ENCODE measurements around the gene TNRC6A.
"Not testable (repeated sequence)": the region's sequence is repeated elsewhere in the genome, so short reads cannot be mapped to it uniquely, and the experiment has no call there.

The TNRC6A gene

GRCh38 chr16:24845726-24846547 is 116.5 kb downstream of the TNRC6A start, which contains the start of gene SLC5A11:
Gene SLC5A11, plus strand, starts transcription at chr16:24845963. Its CDS starts 12,681 bp downstream, at chr16:24858644.
- no peak for DNase-seq (ENCODE audit: low spot score)

- DNase-seq (ENCODE audit: low spot score), result no peak
Measured at GRCh38 chr16:24846548-24847357, 117.3 kb downstream of the TNRC6A start.

- DNase-seq (ENCODE audit: low spot score), result no peak
Measured at GRCh38 chr16:24847358-24847664, 117.9 kb downstream of the TNRC6A start.

GRCh38 chr16:24848065-24848464 is 118.6 kb downstream of the TNRC6A start:
- DNase-seq (ENCODE audit: low spot score), result no peak

GRCh38 chr16:24849641-24850040 is 120.2 kb downstream of the TNRC6A start:
- DNase-seq (ENCODE audit: low spot score), result no peak

GRCh38 chr16:24850289-24850938 is 121.0 kb downstream of the TNRC6A start:
- DNase-seq (ENCODE audit: low spot score), result no peak

GRCh38 chr16:24851700-24852099 is 122.2 kb downstream of the TNRC6A start:
- DNase-seq (ENCODE audit: low spot score), result no peak

GRCh38 chr16:24852281-24852721 is 122.8 kb downstream of the TNRC6A start:
- no peak for DNase-seq (ENCODE audit: low spot score)

- DNase-seq (ENCODE audit: low spot score), result no peak
Measured at GRCh38 chr16:24853169-24853824, 123.8 kb downstream of the TNRC6A start.

GRCh38 chr16:24853830-24854229 is 124.4 kb downstream of the TNRC6A start:
- DNase-seq (ENCODE audit: low spot score), result peak; percentile 19

- DNase-seq (ENCODE audit: low spot score), result no peak
Measured at GRCh38 chr16:24854607-24855171, 125.2 kb downstream of the TNRC6A start.

- DNase-seq (ENCODE audit: low spot score), result no peak
Measured at GRCh38 chr16:24855678-24856077, 126.2 kb downstream of the TNRC6A start.

GRCh38 chr16:24856871-24857270 is 127.4 kb downstream of the TNRC6A start:
- DNase-seq (ENCODE audit: low spot score), result not testable (repeated sequence)

- peak; percentile 15 for DNase-seq (ENCODE audit: low spot score)
Measured at GRCh38 chr16:24858219-24859041, 129.0 kb downstream of the TNRC6A start.

- no peak for DNase-seq (ENCODE audit: low spot score)
Measured at GRCh38 chr16:24861461-24861860, 132.0 kb downstream of the TNRC6A start.

- DNase-seq (ENCODE audit: low spot score), result no peak
Measured at GRCh38 chr16:24863582-24864437, 134.4 kb downstream of the TNRC6A start.

GRCh38 chr16:24869033-24869432 is 139.6 kb downstream of the TNRC6A start:
- DNase-seq (ENCODE audit: low spot score), result no peak

GRCh38 chr16:24871891-24872290 is 142.4 kb downstream of the TNRC6A start:
- no peak for DNase-seq (ENCODE audit: low spot score)

- DNase-seq (ENCODE audit: low spot score), result no peak
Measured at GRCh38 chr16:24873028-24873427, 143.6 kb downstream of the TNRC6A start.

- DNase-seq (ENCODE audit: low spot score), result no peak
Measured at GRCh38 chr16:24875466-24875865, 146.0 kb downstream of the TNRC6A start.

Data from cerebellar cortex (tissue), 1 donor.